BJ (cell line): Measurements from ENCODE around the gene MAFG. TPM values are rescaled to one million over a fixed set of nuclear protein-coding genes. Genes with fewer than 3 reads are reported as not detected.

Experiments
- CTCF ChIA-PET: fragments of 350-600 bp; formaldehyde crosslinking; extraction: SDS; loops from one replicate; lab custom pipeline; 2021; ENCODE audit warnings: antibody characterized with exemption, inconsistent platforms; lab: Yijun Ruan, JAX
- POLR2A ChIA-PET: fragments of 300-600 bp; sonication (Branson Sonifier 250); formaldehyde crosslinking; extraction: SDS; loops from one replicate; lab custom pipeline; 2021; ENCODE audit warnings: antibody characterized with exemption; lab: Charles Lee
- DNase-seq: peaks from one replicate; pipeline ENCODE4 v3.0.0-alpha.2; 2011; ENCODE audit warnings: low read depth
- H3K27me3 ChIP-seq: 2 replicates; pipeline ENCODE4 v1.6.0; 2011; ENCODE audit warnings: low read length; ENCODE audit not compliant: control insufficient read depth, insufficient read depth
- H3K36me3 ChIP-seq: 2 replicates; pipeline ENCODE4 v1.5.1; 2011; ENCODE audit warnings: low read length; ENCODE audit not compliant: control insufficient read depth, insufficient read depth
- H3K4me3 ChIP-seq: 2 replicates; pipeline ENCODE4 v1.5.1; 2011; ENCODE audit warnings: low read depth, mild to moderate bottlenecking, control low read depth, low read length
- polyA plus RNA-seq: library from polyadenylated mRNA; depleted of rRNA; stranded (reverse); fragments of >200 nt; gene quantifications from 2 replicates; pipeline ENCODE4 v1.2.3, GENCODE V29; 2011
- TF ChIP-seq, protein P1 (sequence below): IDR thresholded peaks from 2 replicates; pipeline ENCODE4 v1.5.1; 2011; ENCODE audit warnings: low read depth, mild to moderate bottlenecking, control low read depth, inconsistent platforms, low read length, moderate library complexity; ENCODE audit not compliant: insufficient read depth

The MAFG gene
- polyA plus RNA-seq, 1 experiment = 20.6 TPM

DNA sequence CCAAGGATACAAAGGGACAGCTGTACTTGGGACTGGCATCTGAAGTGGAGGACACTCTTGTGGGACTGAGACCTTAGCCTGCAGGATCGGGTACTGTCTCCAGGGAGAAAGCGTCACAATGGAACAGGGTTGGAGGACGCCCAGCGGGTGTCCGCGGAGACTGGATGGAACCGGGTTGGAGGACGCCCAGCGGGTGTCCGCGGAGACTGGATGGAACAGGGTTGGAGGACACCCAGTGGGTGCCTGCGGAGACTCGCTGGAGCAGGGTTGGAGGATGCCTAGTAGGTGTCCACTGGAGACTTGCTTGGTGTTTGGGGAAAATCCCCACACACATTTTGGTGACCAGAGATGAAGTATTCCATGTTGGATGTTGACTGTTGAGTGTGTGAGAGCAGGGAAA, 19.7 kb upstream of the MAFG start, which contains the start of gene MYADML2:
Gene MYADML2 (minus strand): TSS at position 45 of the 400 bp plus-strand sequence. CDS start 5,492 bp downstream, outside the sequence.
- no peaks in the 10 kb centered on the region for H3K36me3 ChIP-seq
- ChIA-PET POLR2A (no interaction called here), CTCF (interaction anchor here (0.8 to 4.9 kb wide), 3 partner anchors 13 to 76 kb away, joined by 3 to 24 read pairs (median 11); partner anchors contain the start of genes CENPX and LRRC45)
- DNase-seq = no peak
- H3K27me3 ChIP-seq = peaks cover 4% of the 10 kb centered on the region; the same call in 1 of the 2 replicates
- no peak within 1 kb of the TSS for H3K4me3 ChIP-seq
- TF ChIP-seq, protein P1, sequence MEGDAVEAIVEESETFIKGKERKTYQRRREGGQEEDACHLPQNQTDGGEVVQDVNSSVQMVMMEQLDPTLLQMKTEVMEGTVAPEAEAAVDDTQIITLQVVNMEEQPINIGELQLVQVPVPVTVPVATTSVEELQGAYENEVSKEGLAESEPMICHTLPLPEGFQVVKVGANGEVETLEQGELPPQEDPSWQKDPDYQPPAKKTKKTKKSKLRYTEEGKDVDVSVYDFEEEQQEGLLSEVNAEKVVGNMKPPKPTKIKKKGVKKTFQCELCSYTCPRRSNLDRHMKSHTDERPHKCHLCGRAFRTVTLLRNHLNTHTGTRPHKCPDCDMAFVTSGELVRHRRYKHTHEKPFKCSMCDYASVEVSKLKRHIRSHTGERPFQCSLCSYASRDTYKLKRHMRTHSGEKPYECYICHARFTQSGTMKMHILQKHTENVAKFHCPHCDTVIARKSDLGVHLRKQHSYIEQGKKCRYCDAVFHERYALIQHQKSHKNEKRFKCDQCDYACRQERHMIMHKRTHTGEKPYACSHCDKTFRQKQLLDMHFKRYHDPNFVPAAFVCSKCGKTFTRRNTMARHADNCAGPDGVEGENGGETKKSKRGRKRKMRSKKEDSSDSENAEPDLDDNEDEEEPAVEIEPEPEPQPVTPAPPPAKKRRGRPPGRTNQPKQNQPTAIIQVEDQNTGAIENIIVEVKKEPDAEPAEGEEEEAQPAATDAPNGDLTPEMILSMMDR = no peak

GRCh38 chr17:81944858-81945257, 17.3 kb upstream of the MAFG start:
- no peaks in the 10 kb centered on the region for H3K36me3 ChIP-seq
- H3K27me3 ChIP-seq = peaks cover 6% of the 10 kb centered on the region; the same call in 1 of the 2 replicates
- POLR2A ChIA-PET = no interaction called here
- CTCF ChIA-PET = interaction anchor here (0.9 to 3.3 kb wide), 2 partner anchors 15 to 93 kb away, joined by 3 to 17 read pairs; partner anchors contain the start of gene DCXR
- no peak for DNase-seq
- TF ChIP-seq, protein P1 = no peak
- H3K4me3 ChIP-seq = no peak overlapping the region

DNA sequence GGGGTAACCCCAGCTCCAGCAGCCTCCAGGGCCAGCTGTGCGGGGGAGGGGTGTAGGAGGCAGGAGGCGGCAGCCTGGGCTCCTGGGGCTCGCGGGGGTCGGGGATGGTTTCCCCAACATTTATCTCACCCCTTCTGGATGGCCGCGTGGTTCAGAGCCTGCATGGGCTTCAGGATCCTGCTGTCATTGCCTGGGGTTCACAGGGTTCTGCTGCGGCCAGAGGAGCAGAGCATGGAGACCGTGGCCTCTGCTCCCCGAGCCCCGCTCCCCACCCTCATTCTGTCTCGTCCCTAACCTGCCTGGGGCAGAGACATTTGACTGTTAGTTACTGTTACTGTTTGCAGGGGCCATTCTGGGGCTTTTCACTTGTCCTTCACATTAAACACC, 14.6 kb upstream of the MAFG start:
- H3K27me3 ChIP-seq = peaks cover 6% of the 10 kb centered on the region; the same call in 1 of the 2 replicates
- no peak overlapping the region for H3K4me3 ChIP-seq
- H3K36me3 ChIP-seq = no peaks in the 10 kb centered on the region
- CTCF ChIA-PET = interaction anchor here (0.6 to 4.4 kb wide), 4 partner anchors 17 to 266 kb away, joined by 3 to 15 read pairs (median 6); no protein-coding TSS in a partner anchor
- POLR2A ChIA-PET = interaction anchor here (0.7 kb wide), 1 partner anchor 71 kb away, joined by 3 read pairs; no protein-coding TSS in a partner anchor
- DNase-seq = no peak
- TF ChIP-seq, protein P1 = no peak

DNA sequence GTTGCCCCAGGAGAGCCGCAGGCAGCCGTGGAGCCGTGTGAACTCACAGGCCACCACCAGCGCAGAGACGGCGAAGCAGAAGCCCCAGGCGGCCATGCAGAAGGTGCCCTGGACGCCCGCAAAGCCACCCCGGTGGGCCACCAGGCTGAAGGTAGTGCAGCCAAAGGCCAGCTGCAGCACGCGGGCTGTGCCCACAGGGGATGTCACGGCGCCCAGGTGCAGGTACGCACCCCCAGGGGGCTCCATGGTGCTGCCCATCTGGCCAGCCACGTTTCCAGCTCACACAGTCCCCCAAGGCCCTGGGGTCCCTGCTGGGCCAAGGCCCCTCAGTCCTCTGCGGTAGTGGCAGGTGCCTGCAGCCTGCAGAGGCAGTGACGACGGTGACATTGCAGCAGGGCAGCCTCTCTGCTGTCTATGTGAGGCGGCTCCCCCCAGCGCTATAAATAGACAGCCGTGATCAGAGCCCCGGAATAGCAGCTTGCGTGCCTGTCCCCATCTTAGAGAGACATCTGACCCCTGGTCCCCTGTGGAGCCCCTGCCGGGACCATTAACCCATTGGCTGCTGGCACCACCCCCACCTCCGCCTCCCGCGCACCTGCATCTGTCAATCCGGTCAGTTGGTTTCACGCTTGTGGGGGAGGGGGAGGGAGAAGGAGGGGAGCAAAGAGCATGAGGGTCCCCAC, 14.1 kb upstream of the MAFG start:
- CTCF ChIA-PET = interaction anchor here (1.6 to 4.4 kb wide), 2 partner anchors 18 to 79 kb away, joined by 6 to 15 read pairs; no protein-coding TSS in a partner anchor
- POLR2A ChIA-PET = no interaction called here
- no peak for DNase-seq
- Histone ChIP-seq H3K27me3 (peaks cover 6% of the 10 kb centered on the region; the same call in 1 of the 2 replicates), H3K36me3 (no peaks in the 10 kb centered on the region), H3K4me3 (no peak overlapping the region)
- TF ChIP-seq, protein P1 = no peak
